NK-92 treated with Interleukin-12 subunit alpha and Interleukin-12 subunit beta, amount 100 ng/mL, for 24 hours (cell line): Measurements from ENCODE around the gene RAPH1.
"Not testable (repeated sequence)": the region's sequence is repeated elsewhere in the genome, so short reads cannot be mapped to it uniquely, and the experiment has no call there.

Source experiments
- DNase-seq: peaks from one replicate; lab custom pipeline; 2025; lab: John Stamatoyannopoulos, UW

The RAPH1 gene

GRCh38 chr2:203548887-203549286 is 13.8 kb upstream of the RAPH1 start:
- DNase-seq = no peak

- DNase-seq = no peak
Measured at GRCh38 chr2:203547356-203547755, 12.3 kb upstream of the RAPH1 start.

- no peak for DNase-seq
Measured at GRCh38 chr2:203544402-203544801, 9.3 kb upstream of the RAPH1 start.

- no peak for DNase-seq
Measured at GRCh38 chr2:203543898-203544328, 8.8 kb upstream of the RAPH1 start.

- not testable (repeated sequence) for DNase-seq
Measured at GRCh38 chr2:203540598-203540997, 5.5 kb upstream of the RAPH1 start.

- DNase-seq = not testable (repeated sequence)
Measured at GRCh38 chr2:203538237-203538636, 3.1 kb upstream of the RAPH1 start.

GRCh38 chr2:203536586-203536951 is 1.5 kb upstream of the RAPH1 start:
- not testable (repeated sequence) for DNase-seq

GRCh38 chr2:203535784-203536585 is 884 bp upstream of the RAPH1 start:
- no peak for DNase-seq

- no peak for DNase-seq
Measured at GRCh38 chr2:203534621-203535077, 452 bp downstream of the RAPH1 start.

- DNase-seq = no peak
Measured at GRCh38 chr2:203533676-203534591, 1.2 kb downstream of the RAPH1 start.

GRCh38 chr2:203532957-203533658 is 2.0 kb downstream of the RAPH1 start:
- no peak for DNase-seq

- DNase-seq = no peak
Measured at GRCh38 chr2:203527719-203528118, 7.4 kb downstream of the RAPH1 start.

- DNase-seq = not testable (repeated sequence)
Measured at GRCh38 chr2:203513268-203513667, 21.8 kb downstream of the RAPH1 start.

- DNase-seq = no peak
Measured at GRCh38 chr2:203510941-203511305, 24.2 kb downstream of the RAPH1 start.

- DNase-seq = no peak
Measured at GRCh38 chr2:203510256-203510940, 24.7 kb downstream of the RAPH1 start.

- DNase-seq = not testable (repeated sequence)
Measured at GRCh38 chr2:203503460-203503859, 31.6 kb downstream of the RAPH1 start.

GRCh38 chr2:203501873-203502272 is 33.2 kb downstream of the RAPH1 start:
- DNase-seq = no peak

- DNase-seq = no peak
Measured at GRCh38 chr2:203500951-203501350, 34.1 kb downstream of the RAPH1 start.

- no peak for DNase-seq
Measured at GRCh38 chr2:203500297-203500696, 34.8 kb downstream of the RAPH1 start.

- no peak for DNase-seq
Measured at GRCh38 chr2:203498161-203498560, 36.9 kb downstream of the RAPH1 start.

GRCh38 chr2:203492965-203493364 is 42.1 kb downstream of the RAPH1 start:
- no peak for DNase-seq

GRCh38 chr2:203490391-203490790 is 44.7 kb downstream of the RAPH1 start:
- DNase-seq = no peak
